HEK293 (cell line): Measurements from ENCODE around the gene TRIM56.

ENCODE experiments used
- CTCF ChIA-PET: fragments of 350-600 bp; formaldehyde crosslinking; extraction: SDS; loops from one replicate; lab custom pipeline; 2021; ENCODE audit warnings: antibody characterized with exemption; lab: Yijun Ruan, JAX
- POLR2A ChIA-PET: fragments of 300-600 bp; formaldehyde crosslinking; extraction: SDS; loops from one replicate; lab custom pipeline; 2020; ENCODE audit warnings: antibody characterized with exemption, inconsistent platforms; lab: Yijun Ruan, JAX
- H3K27ac ChIP-seq: fragments of 200-500 bp; sonication (Bioruptor generic); 2 replicates; pipeline ENCODE4 v1.5.1; 2014; ENCODE audit warnings: low read depth, low read length, control low read depth, inconsistent platforms; ENCODE audit errors: extremely low read depth
- H3K36me3 ChIP-seq, 2 experiments: fragments of 200-500 bp in 1 of 2; sonication (Bioruptor generic) in 1 of 2; 1 replicate in 1 of 2; 2 replicates in 1 of 2; pipeline ENCODE4 v1.5.1; 2014 to 2017; ENCODE audit warnings: inconsistent platforms in 2 of 2, low read length in 2 of 2; ENCODE audit not compliant: control insufficient read depth in 2 of 2, insufficient read depth in 1 of 2
- H3K4me1 ChIP-seq: fragments of 200-500 bp; sonication (Bioruptor generic); 2 replicates; pipeline ENCODE4 v1.5.1; 2014; ENCODE audit warnings: mild to moderate bottlenecking, low read length, inconsistent platforms; ENCODE audit not compliant: control insufficient read depth, insufficient read depth
- H3K4me3 ChIP-seq: 2 replicates; pipeline ENCODE4 v1.5.1; 2011; ENCODE audit warnings: low read depth, mild to moderate bottlenecking, control low read depth, low read length, moderate library complexity
- H3K9me3 ChIP-seq: fragments of 200-500 bp; sonication (Bioruptor generic); 2 replicates; pipeline ENCODE4 v1.5.1; 2014; ENCODE audit warnings: low read depth, low read length, inconsistent platforms; ENCODE audit not compliant: control insufficient read depth, insufficient read depth
- BCL11A ChIP-seq: fragments of 450-650 bp; formaldehyde crosslinking; IDR thresholded peaks from 2 replicates; pipeline ENCODE4 v1.5.1; 2016; ENCODE audit warnings: low read depth, missing biosample characterization, missing genetic modification characterization
- GLIS1 ChIP-seq: fragments of 450-650 bp; formaldehyde crosslinking; IDR thresholded peaks from 2 replicates; pipeline ENCODE4 v1.5.1; 2016; ENCODE audit warnings: missing biosample characterization, missing genetic modification characterization
- GLIS2 ChIP-seq: fragments of 450-650 bp; formaldehyde crosslinking; IDR thresholded peaks from 2 replicates; pipeline ENCODE4 v1.5.1; 2016; ENCODE audit warnings: missing biosample characterization, missing genetic modification characterization
- IKZF3 ChIP-seq: fragments of 450-650 bp; IDR thresholded peaks from 2 replicates; pipeline ENCODE4 v1.5.0; 2018; ENCODE audit warnings: missing biosample characterization, mild to moderate bottlenecking, missing genetic modification characterization, moderate library complexity
- INSM2 ChIP-seq: fragments of 450-650 bp; formaldehyde crosslinking; IDR thresholded peaks from 2 replicates; pipeline ENCODE4 v1.5.1; 2016; ENCODE audit warnings: missing biosample characterization, missing genetic modification characterization
- KLF10 ChIP-seq: fragments of 450-650 bp; IDR thresholded peaks from 2 replicates; pipeline ENCODE4 v1.5.1; 2018; ENCODE audit warnings: missing biosample characterization, mild to moderate bottlenecking, missing genetic modification characterization
- KLF16 ChIP-seq: fragments of 450-650 bp; formaldehyde crosslinking; IDR thresholded peaks from 2 replicates; pipeline ENCODE4 v1.5.1; 2017; ENCODE audit warnings: missing biosample characterization, missing genetic modification characterization
- MYNN ChIP-seq: fragments of 450-650 bp; formaldehyde crosslinking; IDR thresholded peaks from 2 replicates; pipeline ENCODE4 v1.5.1; 2016; ENCODE audit warnings: missing biosample characterization, missing genetic modification characterization, borderline replicate concordance
- PRDM10 ChIP-seq: fragments of 450-650 bp; formaldehyde crosslinking; IDR thresholded peaks from 2 replicates; pipeline ENCODE4 v1.5.1; 2016; ENCODE audit warnings: missing biosample characterization, missing genetic modification characterization
- ZBTB17 ChIP-seq: fragments of 450-650 bp; formaldehyde crosslinking; IDR thresholded peaks from 2 replicates; pipeline ENCODE4 v1.5.1; 2016; ENCODE audit warnings: missing biosample characterization, missing genetic modification characterization
- ZBTB8A ChIP-seq: fragments of 450-650 bp; formaldehyde crosslinking; IDR thresholded peaks from 2 replicates; pipeline ENCODE4 v1.5.1; 2016; ENCODE audit warnings: missing biosample characterization, missing genetic modification characterization
- ZFP37 ChIP-seq: fragments of 450-650 bp; formaldehyde crosslinking; IDR thresholded peaks from 2 replicates; pipeline ENCODE4 v1.5.1; 2016; ENCODE audit warnings: missing biosample characterization, missing genetic modification characterization
- ZIC2 ChIP-seq: fragments of 450-650 bp; formaldehyde crosslinking; IDR thresholded peaks from 2 replicates; pipeline ENCODE4 v1.5.1; 2016; ENCODE audit warnings: missing biosample characterization, missing genetic modification characterization
- ZNF121 ChIP-seq: fragments of 450-650 bp; formaldehyde crosslinking; IDR thresholded peaks from 2 replicates; pipeline ENCODE4 v1.5.1; 2016; ENCODE audit warnings: missing biosample characterization, missing genetic modification characterization
- ZNF146 ChIP-seq: fragments of 450-650 bp; formaldehyde crosslinking; IDR thresholded peaks from 2 replicates; pipeline ENCODE4 v1.5.1; 2016; ENCODE audit warnings: missing biosample characterization, missing genetic modification characterization
- ZNF223 ChIP-seq: fragments of 450-650 bp; formaldehyde crosslinking; IDR thresholded peaks from 2 replicates; pipeline ENCODE4 v1.5.1; 2016; ENCODE audit warnings: missing biosample characterization, missing genetic modification characterization
- ZNF335 ChIP-seq: fragments of 450-650 bp; formaldehyde crosslinking; conservative IDR thresholded peaks from 2 replicates; pipeline ENCODE4 v1.5.1; 2016; ENCODE audit warnings: missing biosample characterization, missing genetic modification characterization
- ZNF341 ChIP-seq: fragments of 450-650 bp; formaldehyde crosslinking; IDR thresholded peaks from 2 replicates; pipeline ENCODE4; 2016; ENCODE audit warnings: low read depth, missing biosample characterization, missing genetic modification characterization
- ZNF362 ChIP-seq: fragments of 450-650 bp; formaldehyde crosslinking; IDR thresholded peaks from 2 replicates; pipeline ENCODE4 v1.5.1; 2016; ENCODE audit warnings: missing biosample characterization, missing genetic modification characterization
- ZNF366 ChIP-seq: fragments of 450-650 bp; formaldehyde crosslinking; conservative IDR thresholded peaks from 2 replicates; pipeline ENCODE4 v1.5.1; 2016; ENCODE audit warnings: missing biosample characterization, missing genetic modification characterization
- ZNF510 ChIP-seq: fragments of 450-650 bp; formaldehyde crosslinking; IDR thresholded peaks from 2 replicates; pipeline ENCODE4 v1.5.1; 2018; ENCODE audit warnings: mild to moderate bottlenecking, missing genetic modification characterization, missing biosample characterization; ENCODE audit not compliant: insufficient replicate concordance
- ZNF518A ChIP-seq: fragments of 450-650 bp; formaldehyde crosslinking; conservative IDR thresholded peaks from 2 replicates; pipeline ENCODE4 v1.5.1; 2016; ENCODE audit warnings: low read depth, missing biosample characterization, missing genetic modification characterization
- ZNF530 ChIP-seq: fragments of 450-650 bp; formaldehyde crosslinking; IDR thresholded peaks from 2 replicates; pipeline ENCODE4 v1.5.1; 2016; ENCODE audit warnings: low read depth, missing biosample characterization, missing genetic modification characterization
- ZNF768 ChIP-seq: fragments of 450-650 bp; formaldehyde crosslinking; IDR thresholded peaks from 2 replicates; pipeline ENCODE4 v1.5.1; 2018; ENCODE audit warnings: missing biosample characterization, mild to moderate bottlenecking, missing genetic modification characterization
- ZNF785 ChIP-seq: fragments of 450-650 bp; formaldehyde crosslinking; IDR thresholded peaks from 2 replicates; pipeline ENCODE4 v1.5.1; 2016; ENCODE audit warnings: missing biosample characterization, missing genetic modification characterization

The TRIM56 gene

GRCh38 chr7:101099969-101100781 is 14.9 kb downstream of the TRIM56 start:
- Histone ChIP-seq H3K4me1 (no peaks in the 10 kb centered on the region), H3K4me3 (no peak overlapping the region), H3K36me3 (no peaks in the 10 kb centered on the region), H3K9me3 (no peaks in the 10 kb centered on the region), H3K27ac (no peak overlapping the region)
- ChIA-PET CTCF (interaction anchor here (0.6 to 1.4 kb wide), 4 partner anchors 26 to 330 kb away, joined by 3 to 5 read pairs (median 4); no protein-coding TSS in a partner anchor), POLR2A (no interaction called here)
- TF ChIP-seq ZNF785 (tag by site-specific recombination) = no peak
- peak; percentile 86 for TF ChIP-seq ZBTB17 (tag by site-specific recombination)
- 0 out of 2 replicates have a peak, but pooled peaks have one; percentile 13 for TF ChIP-seq MYNN (tag by site-specific recombination)
- TF ChIP-seq ZNF530 (tag by site-specific recombination) = no peak
- TF ChIP-seq ZNF121 = no peak
- TF ChIP-seq GLIS1 (tag by site-specific recombination) = peak; percentile 98
- TF ChIP-seq ZNF341 (tag by site-specific recombination) = peak; percentile 66
- peak; percentile 58; the same call in 1 of the 2 replicates for TF ChIP-seq ZNF362
- TF ChIP-seq ZNF768 (tag by site-specific recombination) = no peak
- peak; percentile 79; the same call in 1 of the 2 replicates for TF ChIP-seq ZFP37 (tag by site-specific recombination)
- TF ChIP-seq KLF10 = peak; percentile 25; the same call in 1 of the 2 replicates
- TF ChIP-seq KLF16 = no peak
- TF ChIP-seq ZNF518A (tag by site-specific recombination) = 0 out of 2 replicates have a peak, but pooled peaks have one; percentile 20
- TF ChIP-seq PRDM10 (tag by site-specific recombination) = peak; percentile 50
- TF ChIP-seq BCL11A (tag by site-specific recombination) = peak; percentile 65
- peak; percentile 61 for TF ChIP-seq ZNF366 (tag by site-specific recombination)
- no peak for TF ChIP-seq IKZF3 (tag by site-specific recombination)
- TF ChIP-seq INSM2 (tag by site-specific recombination) = peak; percentile 35; the same call in 1 of the 2 replicates
- TF ChIP-seq ZNF335 (tag by site-specific recombination) = peak; percentile 86
- peak; percentile 94 for TF ChIP-seq GLIS2 (tag by site-specific recombination)
- TF ChIP-seq ZIC2 (tag by site-specific recombination) = peak; percentile 47; the same call in 1 of the 2 replicates
- 0 out of 2 replicates have a peak, but pooled peaks have one; percentile 16 for TF ChIP-seq ZNF223
- no peak for TF ChIP-seq ZNF510
- no peak for TF ChIP-seq ZNF146 (tag by site-specific recombination)
- TF ChIP-seq ZBTB8A = peak; percentile 31; the same call in 1 of the 2 replicates
